GM12875 (cell line): Measurements from ENCODE around the gene SFR1.
"Not testable (repeated sequence)": the region's sequence is repeated elsewhere in the genome, so short reads cannot be mapped to it uniquely, and the experiment has no call there.

Experiments
- H3K4me3 ChIP-seq: one replicate; pipeline ENCODE4 v1.5.1; 2011; ENCODE audit warnings: low read depth, low read length, control low read depth
- CTCF ChIP-seq: IDR thresholded peaks from 2 replicates; pipeline ENCODE4 v1.5.1; 2011; ENCODE audit warnings: low read depth, mild to moderate bottlenecking, control low read depth, inconsistent platforms, low read length, moderate library complexity, borderline replicate concordance; ENCODE audit not compliant: insufficient read depth

The SFR1 gene

GRCh38 chr10:104151737-104152136 is 29.8 kb downstream of the SFR1 start:
- TF ChIP-seq CTCF, result no peak
- no peak overlapping the region for H3K4me3 ChIP-seq

- no peak overlapping the region for H3K4me3 ChIP-seq
- no peak for TF ChIP-seq CTCF
These were observed 33.6 kb downstream of the SFR1 start for GRCh38 chr10:104155591-104155990.

- no peak overlapping the region for H3K4me3 ChIP-seq
- TF ChIP-seq CTCF, result no peak
These were observed 48.8 kb downstream of the SFR1 start for GRCh38 chr10:104170610-104171254.

- H3K4me3 ChIP-seq, result not testable (repeated sequence)
These were observed 52.2 kb downstream of the SFR1 start for GRCh38 chr10:104174136-104174535.
